AG08395 (cell line): ENCODE results near the gene KBTBD13.
A peak's percentile ranks its signal among the peaks of the same experiment; 100 is the strongest.
"Not testable (repeated sequence)": the region's sequence is repeated elsewhere in the genome, so short reads cannot be mapped to it uniquely, and the experiment has no call there.

Source experiments
- DNase-seq: peaks from one replicate; pipeline ENCODE4 v3.0.0; 2012; ENCODE audit warnings: mixed read lengths, low spot score

Gene KBTBD13

DNA sequence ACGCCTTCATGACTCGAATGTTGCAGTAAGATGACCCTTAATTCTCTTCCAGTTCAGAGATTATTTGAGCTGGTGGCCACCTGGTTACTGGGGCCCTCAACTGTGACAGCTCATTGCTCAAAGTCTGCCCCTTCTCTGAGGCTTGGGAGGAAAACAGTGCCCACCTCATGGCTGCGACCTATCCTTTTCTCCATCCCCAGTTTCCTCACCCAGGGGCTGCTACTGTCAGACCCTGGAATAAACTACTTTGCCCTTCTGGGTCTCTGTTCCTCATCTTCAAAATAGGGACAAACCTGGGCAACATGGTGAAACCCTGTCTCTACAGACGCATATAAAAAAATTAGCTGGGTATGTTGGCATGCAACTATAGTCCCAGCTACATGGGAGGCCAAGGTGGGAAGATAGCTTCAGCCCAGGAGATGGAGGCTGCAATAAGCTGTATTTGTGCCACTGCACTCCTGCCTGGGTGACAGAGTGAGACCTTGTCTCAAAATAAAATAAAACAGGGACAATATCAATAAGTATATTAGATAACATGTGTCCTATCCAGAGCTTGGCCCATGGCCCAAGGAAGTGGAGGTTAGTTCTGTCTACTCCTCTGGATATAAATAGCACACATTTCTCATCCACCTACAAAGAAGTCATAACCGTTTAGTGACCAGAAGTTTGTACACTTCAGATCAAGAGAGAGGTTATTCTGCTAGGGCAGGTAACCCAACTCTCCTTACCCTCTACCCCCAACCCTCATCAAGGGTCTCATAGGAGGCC lies 6.6 kb upstream of the KBTBD13 start:
- DNase-seq, result no peak

DNA sequence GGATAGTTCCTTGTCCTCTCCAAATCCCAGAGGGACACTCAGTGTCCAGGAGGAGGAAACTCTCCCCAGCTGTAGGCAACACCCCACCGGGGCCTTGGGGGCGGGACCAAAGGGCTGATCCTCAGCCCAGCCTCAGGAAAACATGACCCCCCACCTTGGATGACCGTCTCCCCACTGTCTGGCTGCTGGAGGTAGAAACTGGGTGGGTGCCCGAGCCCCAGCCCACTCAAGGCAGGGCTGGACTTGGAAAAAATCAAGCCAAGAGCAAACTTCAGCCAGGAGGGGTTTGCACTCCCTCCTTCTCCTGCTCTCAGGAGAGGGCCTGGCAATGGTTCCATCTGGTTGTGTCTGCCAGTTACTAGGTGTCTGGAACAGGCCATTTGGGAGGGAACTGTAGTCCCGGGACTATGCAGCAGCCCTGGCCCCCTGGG lies 5.2 kb upstream of the KBTBD13 start:
- DNase-seq, result no peak

DNA sequence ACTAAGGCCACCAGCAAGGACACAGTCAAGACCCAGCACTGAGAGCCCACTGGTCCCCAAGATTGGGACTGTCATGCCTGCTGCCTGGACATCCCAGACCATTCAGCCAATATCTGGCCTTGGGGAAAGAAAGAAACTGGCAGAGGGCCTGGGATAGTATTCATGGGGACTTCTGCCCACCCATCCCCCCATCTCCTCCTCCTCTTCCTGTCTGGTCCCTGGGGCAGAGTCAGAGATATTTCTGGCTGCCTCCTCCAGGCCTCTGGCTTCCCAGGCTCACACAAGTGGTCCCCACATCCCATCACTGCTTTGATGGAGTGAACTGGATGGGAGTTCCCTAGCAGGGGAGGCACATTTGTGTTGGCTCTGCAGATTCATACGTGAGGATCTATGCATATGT lies 4.5 kb upstream of the KBTBD13 start:
- peak; percentile 54 for DNase-seq

DNA sequence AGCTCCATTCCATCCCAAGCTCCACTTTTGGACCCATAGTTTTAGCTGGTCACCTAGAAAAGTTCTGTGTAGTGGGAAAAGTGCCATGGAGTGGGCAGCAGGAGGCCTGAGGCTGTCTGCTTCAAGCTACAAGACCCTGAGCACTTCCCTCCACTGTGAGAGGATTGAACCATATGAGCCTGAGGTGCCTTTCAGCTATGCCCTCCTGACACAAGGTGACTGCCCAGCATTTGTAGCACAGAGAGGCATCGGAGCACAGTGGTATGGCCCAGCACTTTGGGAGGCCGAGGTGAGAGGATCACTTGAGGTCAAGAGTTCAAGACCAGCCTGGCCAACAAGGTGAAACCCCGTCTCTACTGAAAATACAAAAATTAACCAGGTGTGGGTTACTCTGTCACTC lies 3.9 kb upstream of the KBTBD13 start:
- DNase-seq, result no peak

DNA sequence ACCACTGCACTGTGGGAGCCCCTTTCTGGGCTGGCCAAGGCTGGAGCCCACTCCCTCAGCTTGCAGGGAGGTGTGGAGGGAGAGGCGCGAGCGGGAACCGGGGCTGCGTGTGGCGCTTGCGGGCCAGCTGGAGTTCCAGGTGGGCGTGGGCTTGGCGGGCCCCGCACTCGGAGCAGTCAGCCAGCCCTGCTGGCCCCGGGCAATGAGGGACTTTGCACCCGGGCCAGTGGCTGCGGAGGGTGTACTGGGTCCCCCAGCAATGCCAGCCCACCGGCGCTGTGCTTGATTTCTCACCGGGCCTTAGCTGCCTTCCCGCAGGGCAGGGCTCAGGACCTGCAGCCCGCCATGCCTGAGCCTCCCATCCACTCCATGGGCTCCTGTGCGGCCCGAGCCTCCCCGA lies 1.6 kb upstream of the KBTBD13 start:
- not testable (repeated sequence) for DNase-seq

DNA sequence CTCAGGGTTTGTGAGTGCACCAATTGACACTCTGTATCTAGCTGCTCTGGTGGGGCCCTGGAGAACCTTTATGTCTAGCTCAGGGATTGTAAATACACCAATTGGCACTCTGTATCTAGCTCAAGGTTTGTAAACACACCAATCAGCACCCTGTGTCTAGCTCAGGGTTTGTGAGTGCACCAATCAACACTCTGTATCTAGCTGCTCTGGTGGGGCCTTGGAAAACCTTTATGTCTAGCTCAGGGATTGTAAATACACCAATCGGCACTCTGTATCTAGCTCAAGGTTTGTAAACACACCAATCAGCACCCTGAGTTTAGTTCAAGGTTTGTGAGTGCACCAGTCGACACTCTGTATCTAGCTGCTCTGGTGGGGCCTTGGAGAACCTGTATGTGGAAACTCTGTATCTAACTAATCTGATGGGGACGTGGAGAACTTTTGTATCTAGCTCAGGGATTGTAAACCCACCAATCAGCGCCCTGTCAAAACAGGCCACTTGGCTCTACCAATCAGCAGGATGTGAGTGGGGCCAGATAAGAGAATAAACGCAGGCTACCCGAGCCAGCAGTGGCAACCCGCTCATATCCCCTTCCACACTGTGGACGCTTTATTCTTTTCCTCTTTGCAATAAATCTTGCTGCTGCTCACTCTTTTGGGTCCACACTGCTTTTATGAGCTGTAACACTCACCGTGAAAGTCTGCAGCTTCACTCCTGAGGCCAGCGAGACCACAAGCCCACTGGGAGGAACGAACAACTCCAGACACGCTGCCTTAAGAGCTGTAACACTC lies 745 bp upstream of the KBTBD13 start:
- not testable (repeated sequence) for DNase-seq

DNA sequence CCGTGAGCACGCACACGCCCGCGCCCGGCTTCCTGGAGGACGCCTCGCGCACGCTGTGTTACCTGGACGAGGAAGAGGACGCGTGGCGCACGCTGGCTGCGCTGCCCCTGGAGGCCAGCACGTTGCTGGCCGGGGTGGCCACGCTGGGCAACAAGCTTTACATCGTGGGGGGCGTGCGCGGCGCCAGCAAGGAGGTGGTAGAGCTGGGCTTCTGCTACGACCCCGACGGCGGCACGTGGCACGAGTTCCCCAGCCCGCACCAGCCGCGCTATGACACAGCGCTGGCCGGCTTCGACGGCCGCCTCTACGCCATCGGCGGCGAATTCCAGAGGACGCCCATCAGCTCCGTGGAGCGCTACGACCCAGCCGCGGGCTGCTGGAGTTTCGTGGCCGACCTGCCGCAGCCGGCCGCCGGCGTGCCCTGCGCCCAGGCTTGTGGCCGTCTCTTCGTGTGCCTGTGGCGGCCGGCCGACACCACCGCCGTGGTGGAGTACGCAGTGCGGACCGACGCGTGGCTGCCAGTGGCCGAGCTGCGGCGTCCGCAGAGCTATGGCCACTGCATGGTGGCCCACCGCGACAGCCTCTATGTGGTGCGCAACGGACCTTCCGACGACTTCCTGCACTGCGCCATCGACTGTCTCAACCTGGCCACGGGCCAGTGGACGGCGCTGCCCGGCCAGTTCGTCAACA lies 890 bp downstream of the KBTBD13 start:
- DNase-seq, result no peak

DNA sequence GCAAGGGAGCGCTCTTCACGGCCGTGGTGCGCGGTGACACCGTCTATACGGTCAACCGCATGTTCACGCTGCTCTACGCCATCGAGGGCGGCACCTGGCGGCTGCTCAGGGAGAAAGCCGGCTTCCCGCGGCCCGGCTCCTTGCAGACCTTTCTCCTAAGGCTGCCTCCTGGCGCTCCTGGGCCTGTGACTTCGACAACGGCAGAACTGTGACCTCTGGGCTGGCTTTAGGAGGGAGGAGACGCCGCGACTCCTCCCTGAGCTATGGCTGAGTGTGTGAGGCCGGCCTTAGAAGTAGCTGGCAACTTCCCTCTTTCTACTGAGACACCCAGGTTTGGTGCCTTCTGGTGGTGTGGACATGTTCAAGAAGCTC lies 1.4 kb downstream of the KBTBD13 start:
- DNase-seq, result peak; percentile 62

DNA sequence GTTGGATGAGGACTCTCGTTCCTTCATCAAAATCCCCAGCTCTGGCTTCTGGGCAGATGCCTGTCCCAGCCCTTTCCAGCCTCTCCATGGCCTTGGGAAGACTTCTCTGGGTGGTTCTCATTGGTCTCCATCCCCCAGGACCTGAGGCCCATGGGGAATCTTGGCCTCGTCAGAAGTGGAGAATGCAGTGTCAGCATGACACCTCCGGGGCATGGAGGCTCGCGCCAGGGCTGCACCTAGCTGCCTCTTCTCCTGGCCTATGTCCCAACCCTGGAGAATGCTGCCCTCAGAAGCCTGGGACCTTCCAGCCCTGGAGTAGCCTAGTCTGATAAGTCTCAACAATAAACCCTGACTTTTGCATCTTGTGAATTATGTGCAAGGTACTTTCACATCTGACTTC lies 3.0 kb downstream of the KBTBD13 start:
- no peak for DNase-seq

DNA sequence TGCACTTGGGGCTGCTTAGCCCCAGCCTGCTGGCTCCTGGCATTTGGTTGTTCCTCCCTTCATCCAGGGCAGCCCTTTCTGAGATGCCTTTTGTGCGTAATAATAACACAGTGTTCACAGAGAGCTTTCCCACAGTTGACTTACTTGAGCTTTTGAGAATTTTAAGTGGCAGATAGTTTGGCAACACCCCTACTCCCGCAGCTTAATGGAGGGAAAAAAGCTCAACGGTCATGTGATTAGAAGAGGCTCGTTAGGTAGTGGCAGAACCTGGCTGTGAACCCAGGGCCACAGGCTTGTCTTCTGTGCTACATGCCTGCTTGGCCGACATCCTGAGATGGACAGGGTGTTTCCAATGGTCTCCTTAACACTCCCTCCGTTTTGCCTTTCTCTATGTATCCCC lies 4.7 kb downstream of the KBTBD13 start:
- no peak for DNase-seq

DNA sequence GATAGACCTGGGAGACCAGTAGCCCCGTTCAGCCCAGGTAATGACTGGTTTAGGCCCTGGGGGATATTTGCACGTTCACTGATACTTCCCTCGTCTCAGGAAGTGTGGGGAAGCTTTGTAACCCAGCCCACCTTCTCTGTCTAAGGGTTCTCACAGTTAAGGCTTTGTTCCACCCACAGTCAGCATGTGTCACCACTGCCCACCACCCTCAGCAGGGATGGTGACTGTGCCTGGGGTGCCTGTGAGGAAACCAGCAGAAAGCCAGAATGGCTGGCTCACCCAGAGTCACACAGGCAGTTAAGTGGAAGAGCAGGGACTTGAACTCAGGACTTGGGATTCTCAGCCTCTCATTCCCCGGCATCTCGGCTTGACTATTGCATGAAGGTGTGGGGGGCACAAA lies 5.2 kb downstream of the KBTBD13 start:
- DNase-seq, result no peak

DNA sequence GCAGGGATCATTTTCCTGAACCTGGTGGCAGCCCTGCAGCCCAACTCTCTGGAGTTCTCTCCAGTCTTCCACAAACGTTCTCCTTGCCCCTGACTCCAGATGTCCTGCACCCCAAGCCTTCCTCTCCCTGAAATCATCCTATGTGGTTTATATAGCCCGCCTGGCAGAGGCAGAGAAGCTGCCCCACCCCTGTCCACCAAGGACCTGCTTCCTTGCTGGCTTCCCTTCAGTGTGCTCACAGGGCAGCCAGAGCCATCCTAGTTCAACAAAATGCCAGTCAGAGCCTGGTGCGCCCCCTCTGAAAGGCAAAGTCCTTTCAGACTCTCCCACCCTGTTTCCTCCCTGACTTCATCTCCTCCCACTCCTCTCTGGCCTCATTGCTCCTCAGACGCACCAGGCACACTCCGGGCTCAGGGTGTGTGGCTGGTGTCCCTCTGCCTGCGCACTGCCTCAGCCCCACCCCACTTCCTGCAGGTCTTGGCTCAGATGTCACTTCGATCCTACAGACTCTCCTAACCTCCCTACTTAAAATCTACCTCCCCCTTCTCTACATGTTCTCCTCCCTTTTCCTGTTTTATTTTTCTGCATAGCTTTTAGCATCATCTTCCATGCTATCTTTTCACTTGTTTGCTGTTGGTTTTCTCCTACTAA lies 5.9 kb downstream of the KBTBD13 start:
- DNase-seq, result no peak

DNA sequence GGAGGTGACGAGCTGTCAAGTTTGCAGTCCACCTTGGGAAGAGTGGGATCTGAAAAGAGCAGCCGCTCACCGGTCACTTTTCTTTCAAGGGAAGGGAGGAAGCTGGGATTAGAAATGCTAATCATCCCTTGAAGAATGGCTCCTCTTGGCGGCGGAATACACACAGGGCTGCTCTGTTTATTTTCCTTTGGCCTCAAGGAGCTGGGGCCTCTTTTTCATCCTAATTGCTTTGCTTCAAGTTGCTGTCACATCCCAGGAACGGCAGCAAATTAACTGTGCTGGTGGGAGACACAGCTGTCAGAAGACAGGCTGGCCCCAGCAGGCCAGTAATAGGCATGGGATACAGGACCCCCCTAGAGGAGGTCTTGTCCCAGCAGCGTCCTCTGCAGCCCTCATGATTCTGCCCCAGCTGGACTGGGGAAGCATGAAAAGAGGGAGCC lies 6.7 kb downstream of the KBTBD13 start:
- no peak for DNase-seq

DNA sequence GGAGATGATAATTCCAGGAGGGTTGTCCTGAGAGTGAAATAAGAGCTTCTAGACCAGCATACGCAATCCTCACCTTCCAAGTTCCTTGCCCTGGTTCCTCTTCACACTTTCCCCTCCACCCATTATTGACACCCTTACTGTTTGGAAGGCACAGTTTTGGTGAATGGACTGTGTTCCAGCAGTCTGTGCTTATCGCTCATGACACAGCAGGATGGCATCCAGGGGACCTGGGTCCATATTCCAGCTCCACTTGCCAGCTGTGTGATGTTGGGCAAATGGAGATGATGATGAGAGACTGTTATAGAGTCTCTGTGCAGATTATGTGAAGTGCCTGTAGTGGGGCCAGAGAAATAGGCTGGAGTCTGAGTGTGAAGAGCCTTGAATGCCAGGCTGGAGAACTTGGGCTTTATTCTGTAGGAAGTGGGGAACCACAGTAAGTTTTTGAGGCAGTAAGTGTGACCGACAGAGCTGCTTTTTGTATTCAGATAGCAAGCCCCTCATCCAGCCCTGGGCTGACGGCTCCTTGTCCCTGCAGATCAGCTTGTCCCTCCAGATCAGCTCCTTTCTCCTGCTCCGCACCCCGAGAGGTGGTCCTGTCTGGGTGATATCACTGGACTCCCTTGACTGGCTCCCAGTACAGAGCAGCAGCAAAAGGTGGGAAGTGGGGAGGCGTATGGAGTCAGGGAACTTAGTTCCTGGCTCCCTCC lies 8.1 kb downstream of the KBTBD13 start:
- DNase-seq, result no peak

DNA sequence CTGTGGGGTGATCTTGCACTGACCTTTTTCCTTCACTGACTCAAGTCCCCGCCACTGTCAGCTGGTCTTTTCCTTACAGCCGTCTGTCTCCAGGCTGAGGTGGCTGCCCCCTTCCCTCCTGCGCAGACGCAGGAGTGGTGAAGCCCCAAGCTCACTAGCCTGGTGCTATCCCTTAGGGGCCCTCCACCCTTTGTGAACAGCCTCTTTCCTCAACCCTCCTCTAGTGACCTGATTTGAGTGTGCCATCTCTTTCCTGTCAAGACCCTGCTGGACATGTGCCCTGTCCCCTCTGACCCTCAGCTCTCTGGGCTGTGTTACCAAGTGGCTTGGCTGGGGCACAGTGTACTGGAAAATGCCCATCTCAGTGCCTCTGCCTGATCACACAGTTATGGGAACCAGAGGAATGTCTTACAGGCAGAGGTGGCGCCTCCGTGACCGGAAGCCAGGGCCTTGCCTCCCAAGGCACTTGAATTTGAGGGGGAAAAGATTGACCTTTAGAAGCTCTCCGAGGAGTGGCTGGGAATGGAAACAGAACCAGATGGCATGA lies 8.7 kb downstream of the KBTBD13 start:
- no peak for DNase-seq

DNA sequence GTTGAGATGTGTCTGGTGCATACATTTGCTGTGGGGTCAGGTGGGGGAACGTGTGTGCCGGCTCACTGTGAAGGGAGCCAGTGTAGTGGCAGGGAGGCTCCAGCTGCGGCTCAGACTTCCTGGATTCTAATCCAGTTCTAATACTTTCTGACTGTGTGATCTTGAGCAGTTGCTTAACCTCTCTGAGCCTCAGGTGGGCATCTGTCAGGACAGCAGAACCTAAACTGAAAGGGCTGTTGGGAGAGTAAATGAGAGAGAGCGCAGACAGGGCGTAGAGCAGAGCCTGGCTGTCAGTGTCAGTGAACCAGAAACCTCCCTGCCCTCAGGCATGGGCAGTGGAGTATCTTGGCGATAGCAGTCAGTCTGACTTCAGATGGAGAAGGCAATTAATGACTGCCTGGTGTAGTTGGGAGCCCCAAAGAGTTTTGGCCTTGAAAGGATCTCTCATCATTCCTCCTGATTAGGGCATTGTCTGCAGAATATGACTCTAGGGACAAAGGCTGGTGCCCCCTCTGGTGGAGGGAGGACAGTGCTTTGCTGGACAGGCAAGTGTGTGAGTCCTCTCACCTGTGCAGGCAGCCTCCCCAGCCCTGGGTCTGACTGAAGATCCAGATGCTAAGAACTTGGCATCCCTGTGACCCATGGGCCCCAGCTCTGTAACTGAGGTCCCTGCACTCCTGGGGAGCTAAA lies 9.6 kb downstream of the KBTBD13 start:
- peak; percentile 36 for DNase-seq

DNA sequence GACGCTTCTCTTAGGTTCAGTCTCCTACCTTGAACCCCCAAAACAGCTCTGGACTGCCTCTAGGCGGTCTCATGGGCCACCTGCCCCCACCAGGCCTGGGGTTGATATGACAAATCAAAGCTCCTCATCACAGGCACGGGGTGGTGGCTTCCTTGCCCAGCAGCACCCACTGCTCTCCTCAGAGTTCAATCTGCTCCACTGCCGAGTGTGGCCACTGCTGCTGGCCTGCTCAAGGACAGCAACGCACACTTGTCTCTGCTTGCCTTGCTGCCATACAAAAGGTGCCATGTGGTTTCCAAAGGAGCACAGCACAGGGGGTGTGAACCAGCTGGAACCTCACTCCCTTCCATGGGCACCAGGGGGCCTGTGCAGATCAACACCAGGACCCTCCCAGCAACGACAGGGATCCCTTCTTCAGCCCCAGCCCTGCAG lies 10.2 kb downstream of the KBTBD13 start:
- no peak for DNase-seq

DNA sequence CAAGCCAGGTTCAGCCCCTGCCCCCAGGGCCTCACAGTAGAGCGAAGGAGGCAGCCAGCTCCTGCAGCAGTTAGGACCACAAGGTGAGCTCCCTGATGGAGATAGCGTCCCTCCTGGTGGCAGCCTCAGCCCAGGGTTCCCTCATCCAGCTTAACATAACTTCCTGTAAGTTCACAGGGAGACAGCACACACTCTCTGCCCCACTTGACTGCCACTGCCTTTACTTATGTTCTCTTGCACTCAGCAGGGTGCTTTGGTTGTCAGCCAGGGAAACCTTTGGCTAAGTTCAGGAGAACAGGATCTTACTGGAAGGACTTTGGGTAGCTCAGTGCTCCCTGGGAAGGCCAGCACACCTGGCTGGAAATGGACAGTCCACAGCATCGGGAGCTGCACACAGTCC lies 10.9 kb downstream of the KBTBD13 start:
- DNase-seq, result no peak

DNA sequence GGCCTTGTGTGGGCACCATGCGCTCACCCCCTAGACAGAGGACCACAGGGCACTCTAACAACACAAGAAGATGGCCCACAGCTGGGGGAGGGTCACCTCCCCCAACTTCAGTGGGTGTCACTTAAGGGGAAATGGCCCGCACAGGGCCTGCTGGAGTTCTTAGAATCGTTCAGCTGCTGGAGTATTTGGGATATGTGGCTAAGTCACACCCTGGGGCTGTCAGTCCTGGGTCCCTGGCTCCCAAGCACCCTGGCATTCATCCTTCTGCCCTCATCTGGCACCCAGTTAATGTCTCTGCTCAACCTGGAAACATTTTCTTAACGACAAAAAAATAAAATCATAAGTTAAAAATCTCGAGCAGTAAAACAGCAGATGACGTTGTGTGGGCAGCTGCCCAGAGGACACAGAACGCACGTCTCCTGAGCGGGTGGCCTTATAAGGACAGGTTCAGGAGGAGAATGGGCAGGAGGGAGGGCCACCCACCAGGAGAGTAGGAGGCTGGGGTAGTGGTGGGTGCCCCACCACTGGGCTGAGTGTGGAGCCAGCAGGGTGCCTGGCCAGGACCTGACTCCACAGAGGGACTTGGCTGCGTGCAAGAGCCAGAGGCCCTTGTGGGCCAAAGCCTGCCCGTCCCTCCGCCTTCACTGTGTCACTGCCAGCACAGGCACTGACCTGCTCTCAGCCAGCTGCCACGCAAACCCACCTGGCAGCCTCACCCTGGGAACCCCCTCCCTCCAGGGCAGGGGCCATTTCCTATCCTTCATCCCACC lies 11.5 kb downstream of the KBTBD13 start:
- no peak for DNase-seq

DNA sequence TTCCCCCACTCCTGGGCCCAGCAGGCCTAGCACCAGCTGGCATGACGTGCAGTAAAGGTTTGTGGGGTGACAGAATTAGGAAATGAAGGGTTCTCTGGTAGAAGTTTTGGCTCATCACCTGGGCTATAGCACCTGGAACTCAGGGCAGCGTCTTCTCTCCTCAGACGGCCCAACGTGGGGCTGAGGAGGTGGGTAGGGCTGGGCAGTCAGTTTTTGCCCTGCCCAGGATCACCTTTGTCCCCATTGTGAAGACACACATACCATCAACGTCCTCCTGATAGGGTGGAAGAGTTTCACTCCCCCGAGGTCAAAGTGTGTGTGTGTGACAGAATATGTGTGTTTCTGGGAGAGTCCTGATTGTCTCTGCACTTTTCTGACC lies 12.1 kb downstream of the KBTBD13 start:
- no peak for DNase-seq
